HG02642 (cell line): ENCODE results near the gene EFHD2.
"Not testable (repeated sequence)": the region's sequence is repeated elsewhere in the genome, so short reads cannot be mapped to it uniquely, and the experiment has no call there.

Experiments used
- ATAC-seq: cut with Tn5 transposase; IDR thresholded peaks from one replicate; pipeline ENCODE4 v1.9.1; 2021; ENCODE audit warnings: mild to moderate bottlenecking; ENCODE audit not compliant: unreplicated experiment, poor library complexity

EFHD2 gene

DNA sequence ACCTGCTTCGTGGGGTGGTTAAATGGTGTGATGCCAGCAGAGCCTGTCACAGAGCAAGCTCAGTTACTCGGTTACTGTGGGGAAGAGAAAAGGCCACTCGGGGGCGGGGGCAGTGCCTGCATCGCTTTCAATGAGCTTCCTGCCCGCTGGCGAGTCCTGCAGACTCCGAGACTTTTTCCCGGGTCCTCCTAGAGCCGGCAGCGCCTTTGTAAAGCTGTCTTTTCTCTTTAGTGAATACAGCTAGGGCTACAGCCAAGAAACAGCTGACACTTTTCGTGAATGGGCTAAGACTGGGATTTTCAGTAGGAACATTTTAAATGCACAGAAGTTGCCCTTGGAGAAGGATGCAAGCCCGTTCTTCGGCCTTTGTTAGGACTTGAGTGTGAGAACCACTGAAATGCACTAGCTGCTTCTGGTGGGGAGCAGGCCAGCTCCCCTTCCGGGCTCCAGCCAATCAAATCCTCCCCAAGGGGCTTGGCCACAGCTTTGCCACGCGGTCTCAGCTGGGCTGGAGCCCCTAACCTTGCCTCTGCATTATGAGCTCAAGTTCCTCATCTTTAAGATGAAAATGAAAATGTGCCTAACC lies 23.4 kb upstream of the EFHD2 start:
- no peak for ATAC-seq

DNA sequence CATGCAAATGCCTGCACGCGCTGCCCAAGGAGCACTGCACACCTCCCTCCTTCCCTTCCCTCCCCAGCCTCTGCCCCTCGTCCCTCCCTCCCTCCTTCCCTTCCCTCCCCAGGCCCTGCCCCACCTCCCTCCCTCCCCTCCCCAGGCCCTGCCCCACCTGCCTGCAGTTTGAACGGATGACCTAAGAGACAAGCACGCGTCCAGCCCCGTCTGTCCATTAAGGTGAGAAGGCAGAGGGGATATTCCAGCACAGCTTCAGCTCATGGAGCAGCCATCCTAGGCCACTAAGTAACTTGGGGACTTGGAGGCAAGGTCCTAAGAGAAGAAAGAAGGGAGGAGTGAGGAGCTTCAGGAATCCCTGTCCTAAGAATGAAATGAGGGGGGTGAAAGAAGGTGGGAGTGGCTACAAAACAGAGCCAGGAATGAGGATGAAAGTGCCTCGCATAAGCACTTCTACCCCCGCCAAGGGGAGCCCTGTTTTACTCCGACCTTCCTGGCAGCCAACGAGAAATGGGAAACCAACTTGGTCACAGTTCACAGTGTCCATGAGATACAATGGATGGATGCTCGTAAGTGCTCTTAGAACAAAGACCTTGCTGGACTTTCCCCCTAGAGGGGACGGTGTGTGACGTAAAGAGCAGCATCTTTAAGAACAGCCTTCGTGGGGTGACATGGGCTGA lies 21.3 kb upstream of the EFHD2 start:
- ATAC-seq: no peak

DNA sequence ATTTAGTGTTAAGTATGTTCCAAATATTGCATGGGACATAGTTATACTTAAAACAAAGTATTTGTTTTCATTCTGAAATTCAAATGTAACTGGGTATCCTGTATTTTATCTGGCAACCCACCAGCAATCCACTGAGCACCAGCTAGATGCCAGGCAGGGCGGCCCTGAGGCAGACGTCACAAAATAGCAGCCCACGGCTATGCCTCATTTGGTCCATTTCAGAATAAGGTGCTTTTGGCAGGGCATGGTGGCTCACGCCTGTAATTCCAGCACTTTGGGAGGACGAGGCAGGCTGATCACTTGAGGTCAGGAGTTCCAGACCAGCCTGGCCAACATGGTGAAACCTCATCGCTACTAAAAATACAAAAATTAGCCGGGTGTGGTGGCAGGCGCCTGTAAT lies 19.9 kb upstream of the EFHD2 start:
- not testable (repeated sequence) for ATAC-seq

DNA sequence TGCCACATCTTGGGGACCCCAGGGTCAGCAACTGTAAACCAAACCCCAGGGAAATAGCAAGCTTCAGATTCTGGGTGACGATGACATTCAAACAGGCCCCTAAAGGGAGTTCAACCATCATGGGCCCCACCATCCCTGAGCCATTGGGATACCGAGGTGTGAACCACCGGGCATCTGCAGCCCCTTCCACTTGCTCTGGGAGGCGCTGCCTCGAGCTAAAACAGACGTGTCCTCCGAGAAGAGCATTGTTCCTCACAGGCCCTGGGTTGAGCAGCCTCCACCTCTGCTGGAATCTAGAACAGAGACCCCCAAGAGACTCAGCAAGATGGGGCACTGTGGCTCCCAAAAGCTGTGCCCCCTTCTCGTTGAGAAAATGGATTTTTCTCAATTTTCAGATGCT lies 19.0 kb upstream of the EFHD2 start:
- no peak for ATAC-seq

DNA sequence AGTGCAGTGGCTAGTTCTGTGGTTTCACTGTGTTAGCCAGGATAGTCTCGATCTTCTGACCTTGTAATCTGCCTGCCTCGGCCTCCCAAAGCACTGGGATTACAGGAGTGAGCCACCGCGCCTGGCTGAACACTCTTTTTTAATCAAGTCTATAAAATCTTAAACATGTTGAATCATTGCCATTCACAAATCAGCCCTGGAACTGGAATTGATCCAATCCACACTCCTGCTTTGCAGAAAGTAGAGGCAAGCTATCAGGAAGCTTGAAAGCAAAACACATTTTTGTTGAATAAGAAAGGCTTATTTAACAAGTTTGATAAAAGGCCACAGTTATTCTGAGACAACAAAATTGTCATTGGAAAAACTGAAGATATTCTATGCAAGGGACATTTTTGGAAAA lies 18.3 kb upstream of the EFHD2 start:
- ATAC-seq: no peak

DNA sequence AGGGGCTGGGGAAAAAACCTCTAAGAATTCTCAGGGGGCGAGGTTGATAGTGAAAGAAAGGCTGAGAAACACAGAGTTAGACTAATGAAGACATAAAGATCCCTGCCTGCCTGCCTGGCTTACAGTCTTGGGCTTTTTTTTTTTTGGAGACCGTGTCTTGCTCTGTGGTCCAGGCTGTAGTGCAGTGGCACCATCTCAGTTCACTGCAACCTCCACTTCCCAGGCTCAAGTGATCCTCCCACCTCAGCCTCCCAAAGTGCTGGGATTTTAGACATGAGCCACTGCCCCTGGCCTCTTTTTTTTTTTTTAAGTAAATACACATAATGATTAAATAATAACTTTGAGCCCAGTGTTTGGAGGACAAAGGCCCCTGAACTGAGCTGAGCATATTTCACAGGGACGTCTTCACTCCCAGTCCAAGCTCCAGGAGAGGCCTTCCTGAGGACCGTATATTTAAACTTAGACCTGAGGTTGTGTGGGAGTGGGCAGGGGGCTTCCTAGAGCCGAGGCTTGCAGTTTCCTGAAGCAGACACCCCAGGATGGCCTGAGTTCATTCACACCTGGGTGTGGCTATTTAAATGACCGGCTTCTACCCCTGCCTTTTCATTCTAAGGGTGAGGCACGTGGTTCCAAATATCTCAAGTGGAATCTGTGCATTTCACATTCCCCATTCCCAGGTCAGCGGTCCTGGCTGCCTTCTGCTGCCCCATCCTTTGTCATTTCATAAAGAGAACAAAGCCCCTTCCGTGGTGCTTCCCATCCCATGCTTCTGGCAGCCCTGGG lies 16.0 kb upstream of the EFHD2 start:
- ATAC-seq: no peak

DNA sequence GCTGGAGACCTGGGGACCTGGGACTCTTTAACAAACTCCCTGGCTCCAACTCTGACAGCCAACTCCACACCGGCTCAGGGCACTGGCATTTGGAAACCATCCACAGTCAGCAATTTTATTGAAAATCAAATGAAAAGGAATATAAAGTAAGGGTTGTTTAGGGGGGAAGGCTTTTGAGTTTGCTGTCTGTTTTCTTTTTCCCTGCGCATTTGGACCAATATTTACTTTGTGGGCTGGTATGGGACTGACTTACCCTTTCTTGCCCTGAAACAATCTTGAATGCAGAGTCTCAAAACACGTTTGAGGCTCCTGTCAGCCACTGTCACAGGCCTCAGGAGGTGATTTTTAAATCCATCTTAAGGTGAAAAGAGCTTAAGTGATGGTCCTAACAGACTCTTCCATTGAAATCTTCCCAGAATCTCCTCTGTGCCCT lies 15.4 kb upstream of the EFHD2 start:
- no peak for ATAC-seq

DNA sequence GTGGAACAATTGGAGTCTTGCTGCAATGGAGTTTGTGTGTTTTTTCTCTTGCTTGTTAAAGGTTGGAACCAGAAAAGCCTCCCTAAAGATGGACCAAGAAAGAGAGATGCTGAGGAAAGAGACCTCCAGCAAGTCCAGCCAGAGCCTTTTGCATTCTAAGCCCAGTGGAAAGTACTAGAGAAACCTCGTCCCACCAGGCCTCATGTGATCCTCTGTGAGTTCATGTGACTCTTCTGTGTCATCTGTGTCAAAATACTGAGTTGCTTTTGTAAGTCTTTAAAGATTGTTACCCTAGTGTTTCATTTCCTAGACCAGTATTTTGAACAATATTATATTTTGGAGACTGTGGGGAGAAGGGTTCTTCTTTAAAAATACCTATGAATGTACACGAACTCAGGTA lies 12.5 kb upstream of the EFHD2 start:
- ATAC-seq: no peak

DNA sequence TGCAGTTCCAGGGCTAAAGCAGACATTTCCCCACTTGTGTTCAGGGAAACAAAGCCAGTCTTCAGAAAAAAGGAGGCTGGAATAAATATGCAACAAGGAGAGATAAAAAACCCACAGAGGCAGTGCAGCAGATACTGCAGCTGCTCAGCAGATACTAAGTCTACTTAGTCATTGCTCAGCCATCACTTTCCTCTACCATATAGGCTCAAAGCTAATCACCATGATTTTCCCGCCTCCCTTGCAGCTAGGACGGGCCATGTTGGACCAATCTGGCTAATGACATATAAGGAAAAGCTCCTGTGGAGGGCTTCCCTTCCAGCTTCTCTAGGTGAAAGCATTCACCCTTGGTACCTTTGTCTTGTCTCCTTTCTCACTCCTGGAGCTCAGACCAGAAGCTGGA lies 10.0 kb upstream of the EFHD2 start:
- no peak for ATAC-seq

DNA sequence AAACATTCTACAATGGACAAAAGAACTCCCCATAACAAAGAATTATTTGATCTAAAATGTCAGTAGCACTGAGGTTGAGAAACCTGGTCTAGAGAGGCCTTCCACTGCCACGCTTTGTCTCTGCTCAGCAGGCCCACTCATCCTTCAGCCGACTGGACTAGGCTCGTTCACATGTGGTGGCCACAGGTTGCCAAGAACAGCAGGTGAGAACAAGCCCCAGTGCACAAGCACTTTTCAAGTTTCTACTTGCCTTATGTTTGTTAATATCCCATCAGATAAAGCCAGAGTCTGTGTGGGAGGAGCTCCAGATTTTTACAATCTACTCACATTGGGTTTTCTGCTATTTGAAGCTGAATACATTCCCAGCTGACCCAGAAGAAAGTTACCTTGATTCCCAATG lies 9.1 kb upstream of the EFHD2 start:
- ATAC-seq: no peak

DNA sequence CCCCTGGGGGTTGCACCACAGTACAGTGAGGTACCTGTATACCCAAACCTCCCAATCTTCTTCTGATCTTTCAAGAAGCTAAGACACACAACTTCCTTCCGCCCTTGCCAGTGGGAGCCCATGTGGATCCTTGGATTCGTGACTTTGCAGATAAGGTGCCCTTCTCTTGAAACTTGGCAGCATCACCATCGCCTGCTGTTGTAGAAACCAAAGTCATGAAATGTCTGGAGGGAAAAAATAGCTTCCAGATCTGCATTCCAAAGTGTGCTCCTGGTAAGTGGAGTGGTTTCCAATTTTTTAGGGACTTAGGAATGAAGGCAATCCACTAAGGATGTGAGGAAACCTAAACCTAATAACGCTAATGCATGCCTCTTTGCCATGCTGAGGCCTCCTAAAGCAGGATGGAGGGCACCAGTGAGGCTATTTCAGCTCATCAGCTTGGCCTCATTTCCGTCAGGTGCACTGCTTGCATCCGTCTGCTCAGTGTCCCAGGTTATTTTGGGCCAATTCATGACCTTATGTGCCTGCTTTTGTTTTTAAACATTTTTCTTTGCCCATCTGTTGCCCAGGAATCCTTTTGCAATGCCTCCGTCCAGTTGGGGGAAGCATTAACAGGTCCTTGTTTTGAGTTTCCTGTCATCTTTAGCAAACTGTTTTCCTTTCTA lies 8.2 kb upstream of the EFHD2 start:
- no peak for ATAC-seq

DNA sequence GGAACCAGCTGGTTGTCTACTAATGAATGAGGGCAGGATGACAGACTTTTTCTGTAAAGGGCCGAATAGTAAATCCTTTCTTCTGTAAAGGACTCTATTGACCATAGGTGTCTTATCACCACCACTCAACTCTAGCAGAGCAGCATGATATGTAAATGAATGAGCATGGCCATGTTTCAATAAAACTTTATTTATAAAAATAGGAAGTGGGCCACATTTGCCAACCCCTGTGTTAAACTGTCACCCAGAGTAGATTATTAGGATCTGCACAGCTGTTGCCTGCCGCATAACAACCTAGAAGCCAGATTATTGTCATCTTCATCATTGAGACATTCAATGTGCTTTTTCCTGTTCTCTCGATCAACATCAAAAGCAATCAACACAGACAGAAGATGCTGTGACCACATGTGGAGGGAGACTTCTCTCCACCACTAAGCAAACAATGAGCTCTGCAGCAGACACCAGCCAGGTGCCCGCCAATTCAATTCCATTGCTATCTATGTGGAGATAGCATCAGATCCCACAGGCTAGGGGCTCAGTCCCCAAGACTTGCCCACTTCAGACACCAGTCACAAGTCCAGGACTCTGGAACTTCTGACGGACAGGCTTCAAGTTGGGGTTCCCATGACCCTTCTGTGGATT lies 6.8 kb upstream of the EFHD2 start:
- no peak for ATAC-seq

DNA sequence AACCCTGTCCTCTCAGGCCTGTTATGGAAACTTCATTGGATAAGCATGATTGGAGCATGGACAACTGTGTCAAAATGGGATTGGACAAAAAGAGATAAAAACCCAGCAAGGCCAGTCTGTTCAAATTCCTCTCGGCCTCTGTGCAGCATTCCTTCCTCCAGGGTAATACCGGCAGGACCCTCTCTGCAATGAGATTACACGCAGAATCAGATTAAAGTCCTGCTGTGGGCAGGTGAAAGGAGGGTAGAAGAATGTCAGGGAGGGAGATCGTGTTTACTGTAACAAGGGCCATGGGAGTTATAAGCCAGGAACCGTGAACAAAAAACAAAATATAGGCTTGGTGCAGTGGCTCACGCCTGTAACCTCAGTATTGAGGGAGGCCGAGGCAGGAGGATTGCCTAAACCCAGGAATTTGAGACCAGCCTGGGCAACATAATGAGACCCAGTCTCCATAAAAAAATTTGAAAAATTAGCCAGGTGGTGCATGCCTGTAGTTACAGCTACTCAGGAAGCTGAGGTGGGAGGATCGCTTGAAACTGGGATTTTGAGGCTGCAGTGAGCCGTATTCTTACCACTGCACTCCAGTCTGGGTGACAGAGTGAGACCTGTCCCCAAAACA lies 5.6 kb upstream of the EFHD2 start:
- ATAC-seq: no peak

DNA sequence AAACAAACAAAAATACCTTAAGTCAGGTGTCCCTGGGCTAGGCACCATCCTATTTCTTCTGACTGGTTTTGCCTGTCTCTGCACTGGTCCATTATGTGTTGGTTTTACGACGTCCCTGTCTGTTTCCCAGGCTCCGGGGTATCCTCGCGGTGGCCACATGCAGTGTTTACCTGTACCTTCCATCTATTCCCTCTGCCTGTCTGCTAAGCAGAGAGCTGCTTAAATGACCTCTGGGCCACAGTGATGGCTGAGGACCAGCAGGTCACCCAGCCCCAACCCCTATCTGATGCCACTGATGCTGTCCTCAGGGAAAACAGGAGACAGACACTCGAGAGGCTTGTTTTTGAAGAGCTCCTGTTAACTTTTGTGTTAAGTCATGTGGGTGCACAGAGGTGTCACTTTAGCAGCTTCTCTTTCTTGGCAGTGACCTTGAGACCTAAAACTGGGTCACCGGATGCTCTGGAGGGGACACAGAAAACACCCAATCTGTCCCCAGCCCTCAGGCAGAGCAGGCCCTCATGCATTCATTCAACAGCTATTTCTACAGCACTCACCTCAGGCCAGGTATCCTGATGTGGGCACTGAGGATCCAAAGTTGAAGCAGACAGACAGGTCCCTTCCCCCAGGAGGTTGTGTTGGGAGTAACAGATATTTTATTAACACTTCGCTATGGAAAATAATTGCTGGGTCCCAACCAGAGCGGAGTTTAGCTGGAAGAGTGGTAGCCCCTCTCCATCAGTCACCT lies 4.4 kb upstream of the EFHD2 start:
- ATAC-seq: no peak

DNA sequence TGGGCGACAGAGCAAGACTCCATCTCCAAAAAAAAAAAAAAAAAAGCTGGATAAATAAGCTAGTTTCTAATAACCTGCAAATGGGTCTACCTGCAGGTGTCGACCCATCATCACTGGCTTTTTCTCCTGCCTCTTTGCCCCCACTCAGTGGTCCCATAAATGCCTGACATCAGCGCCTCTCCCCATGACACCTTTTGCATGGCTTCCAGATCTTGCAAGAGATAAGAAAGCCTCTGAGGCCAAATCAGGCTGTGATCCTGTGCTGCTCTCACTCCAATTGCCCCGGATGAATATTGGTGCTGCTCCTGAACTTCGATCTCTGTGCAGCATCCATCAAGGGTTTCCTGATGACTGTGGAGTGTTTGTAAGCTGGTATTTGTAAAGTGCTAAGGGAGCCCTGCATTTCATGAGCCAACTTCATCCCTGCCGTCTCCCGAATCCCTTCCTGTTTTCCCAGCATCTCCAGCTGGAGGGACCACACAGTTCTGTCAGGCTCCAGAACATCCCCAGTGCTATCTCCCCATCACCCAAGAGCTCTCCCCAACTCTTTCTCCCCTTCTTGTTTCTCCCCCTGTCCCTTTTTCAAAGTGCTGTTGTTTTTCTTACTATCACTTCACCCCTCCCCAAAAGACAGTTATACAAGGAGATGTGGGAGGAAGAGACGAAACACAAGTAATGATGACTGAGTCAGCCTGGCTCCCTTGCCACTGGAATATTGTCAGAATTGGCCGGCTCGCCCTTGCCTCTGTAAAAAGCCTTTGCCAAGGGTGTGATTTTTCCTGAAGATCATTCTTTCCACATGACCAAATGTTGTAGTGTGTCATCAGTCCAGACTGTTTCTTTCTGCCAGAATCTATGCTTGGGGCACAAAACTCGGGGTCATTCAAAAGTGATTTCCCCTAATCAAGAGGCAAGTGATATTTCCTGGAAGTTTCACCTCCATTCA lies 2.8 kb upstream of the EFHD2 start:
- no peak for ATAC-seq

DNA sequence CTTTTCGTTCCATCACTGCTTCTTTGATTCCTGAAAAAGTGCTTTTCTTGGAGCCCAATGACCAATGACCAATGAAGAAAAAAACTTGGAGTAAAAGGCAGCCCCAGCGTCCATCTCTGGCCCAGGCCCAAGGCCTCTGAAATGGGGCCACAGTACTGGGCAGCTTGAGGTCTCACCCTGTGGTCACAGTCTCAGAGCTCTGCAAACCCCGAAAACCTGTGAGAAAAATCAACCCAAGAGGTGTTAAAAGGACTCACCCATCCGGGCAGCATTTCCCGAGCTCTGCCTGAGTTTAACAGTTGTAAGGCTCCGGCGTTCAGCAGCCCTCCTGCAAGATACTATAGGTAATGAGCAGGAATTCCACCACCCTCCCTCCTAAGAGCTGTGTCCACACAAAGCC lies 2.1 kb upstream of the EFHD2 start:
- no peak for ATAC-seq

DNA sequence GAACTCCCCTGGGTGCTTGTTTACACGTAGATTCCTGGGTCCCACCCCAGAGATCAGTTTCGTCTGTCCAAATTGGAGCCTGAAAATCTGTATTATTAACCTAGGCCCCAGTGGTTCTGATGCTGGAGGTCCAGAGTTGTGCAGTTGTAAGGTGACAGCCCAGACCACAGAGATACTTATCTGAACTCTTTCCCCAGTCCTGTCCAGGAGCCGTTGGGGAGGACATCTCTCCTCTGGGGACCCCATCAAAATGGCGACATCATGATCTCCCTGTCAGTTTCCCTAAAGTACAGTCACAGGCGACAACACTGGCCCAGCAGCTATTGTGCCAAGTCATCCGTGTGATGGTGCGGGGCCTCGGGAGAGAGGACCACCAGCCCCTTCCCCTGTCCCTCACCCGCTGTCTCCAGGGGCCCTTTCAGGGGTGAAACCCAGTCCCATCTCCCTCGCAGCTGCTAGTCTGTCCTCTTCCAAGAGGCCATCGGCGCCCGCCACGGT lies 749 bp upstream of the EFHD2 start:
- ATAC-seq: no peak

DNA sequence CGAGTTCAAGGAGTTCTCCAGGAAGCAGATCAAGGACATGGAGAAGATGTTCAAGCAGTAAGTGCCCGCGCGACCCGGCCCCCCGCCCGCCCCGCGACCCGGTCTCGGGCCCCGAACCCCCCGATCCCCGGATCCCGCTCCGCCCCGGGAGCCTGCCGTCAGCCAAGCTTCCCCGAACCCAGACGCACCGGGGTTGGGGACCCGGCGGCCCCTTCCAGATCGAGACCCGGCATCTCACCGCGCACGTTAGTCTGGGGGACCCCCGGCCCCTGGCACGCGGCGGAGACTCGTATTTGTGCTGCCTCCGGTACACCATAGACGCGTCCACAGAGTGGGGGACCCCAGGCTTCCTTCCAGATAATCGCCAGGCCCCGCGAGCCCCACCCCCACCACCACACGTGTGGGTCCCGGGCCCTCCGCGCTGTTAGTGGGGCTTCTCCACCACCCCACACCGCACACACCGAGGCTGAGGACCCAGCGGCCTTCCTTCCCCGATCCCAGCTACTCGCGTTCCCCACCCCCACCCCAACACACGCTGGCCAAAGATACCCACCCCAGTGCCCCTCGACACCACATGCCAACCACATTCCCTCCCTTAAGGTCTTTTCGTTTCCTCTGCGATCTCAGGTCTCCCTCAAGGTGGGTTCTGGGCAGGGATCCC lies 665 bp downstream of the EFHD2 start:
- ATAC-seq: no peak
